Fibroblast of lung (primary cell): ENCODE data around the gene SPIB.

Experiments used
- EZH2 ChIP-seq: IDR thresholded peaks from 2 replicates; pipeline ENCODE4 v1.5.1; 2012; ENCODE audit warnings: low read length, control low read depth, mild to moderate bottlenecking; ENCODE audit errors: missing control alignments
- TF ChIP-seq, protein P1 (sequence below), 2 donors: IDR thresholded peaks in 1 of 2; conservative IDR thresholded peaks in 1 of 2; 1 replicate in 1 of 2; 2 replicates in 1 of 2; pipeline ENCODE4 v1.5.1; 2011 to 2012; ENCODE audit warnings: low read length in 2 of 2, control low read depth in 1 of 2, inconsistent platforms in 1 of 2, low read depth in 1 of 2, mild to moderate bottlenecking in 1 of 2

DNA sequence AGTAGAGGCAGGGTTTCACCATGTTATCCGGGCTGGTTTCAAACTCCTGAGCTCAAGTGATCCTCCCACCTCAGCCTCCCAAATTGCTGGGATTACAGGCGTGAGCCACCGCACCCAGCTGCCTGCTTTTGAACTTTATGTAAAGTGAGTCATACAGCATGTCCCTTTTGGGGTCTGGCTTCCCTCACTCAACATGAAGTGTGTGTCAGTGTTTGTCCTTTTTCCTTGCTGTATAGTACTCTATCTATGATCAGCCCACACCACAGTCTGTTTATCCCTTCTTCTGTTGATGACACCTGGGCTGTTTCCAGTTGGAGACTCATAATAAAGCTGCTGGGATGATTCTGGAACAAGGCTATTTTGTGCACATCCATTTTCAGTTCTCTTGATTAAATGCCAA lies 2.1 kb downstream of the SPIB start:
- no peak for TF ChIP-seq EZH2
- TF ChIP-seq, protein P1, sequence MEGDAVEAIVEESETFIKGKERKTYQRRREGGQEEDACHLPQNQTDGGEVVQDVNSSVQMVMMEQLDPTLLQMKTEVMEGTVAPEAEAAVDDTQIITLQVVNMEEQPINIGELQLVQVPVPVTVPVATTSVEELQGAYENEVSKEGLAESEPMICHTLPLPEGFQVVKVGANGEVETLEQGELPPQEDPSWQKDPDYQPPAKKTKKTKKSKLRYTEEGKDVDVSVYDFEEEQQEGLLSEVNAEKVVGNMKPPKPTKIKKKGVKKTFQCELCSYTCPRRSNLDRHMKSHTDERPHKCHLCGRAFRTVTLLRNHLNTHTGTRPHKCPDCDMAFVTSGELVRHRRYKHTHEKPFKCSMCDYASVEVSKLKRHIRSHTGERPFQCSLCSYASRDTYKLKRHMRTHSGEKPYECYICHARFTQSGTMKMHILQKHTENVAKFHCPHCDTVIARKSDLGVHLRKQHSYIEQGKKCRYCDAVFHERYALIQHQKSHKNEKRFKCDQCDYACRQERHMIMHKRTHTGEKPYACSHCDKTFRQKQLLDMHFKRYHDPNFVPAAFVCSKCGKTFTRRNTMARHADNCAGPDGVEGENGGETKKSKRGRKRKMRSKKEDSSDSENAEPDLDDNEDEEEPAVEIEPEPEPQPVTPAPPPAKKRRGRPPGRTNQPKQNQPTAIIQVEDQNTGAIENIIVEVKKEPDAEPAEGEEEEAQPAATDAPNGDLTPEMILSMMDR (conservative IDR thresholded peaks at IDR 0.05 in 1 of 2, IDR thresholded peaks at IDR 0.05 in 1 of 2; ENCODE audit: low read depth in 1 of 2, low read length in 2 of 2) = no peak
